BJ (cell line): ENCODE data around the gene CLRN3. TPM values are rescaled to one million over a fixed set of nuclear protein-coding genes. Genes with fewer than 3 reads are reported as not detected.

Source experiments
- CTCF ChIA-PET: fragments of 350-600 bp; formaldehyde crosslinking; extraction: SDS; loops from one replicate; lab custom pipeline; 2021; ENCODE audit warnings: antibody characterized with exemption, inconsistent platforms; lab: Yijun Ruan, JAX
- POLR2A ChIA-PET: fragments of 300-600 bp; sonication (Branson Sonifier 250); formaldehyde crosslinking; extraction: SDS; loops from one replicate; lab custom pipeline; 2021; ENCODE audit warnings: antibody characterized with exemption; lab: Charles Lee
- DNase-seq: peaks from one replicate; pipeline ENCODE4 v3.0.0-alpha.2; 2011; ENCODE audit warnings: low read depth
- H3K27me3 ChIP-seq: 2 replicates; pipeline ENCODE4 v1.6.0; 2011; ENCODE audit warnings: low read length; ENCODE audit not compliant: control insufficient read depth, insufficient read depth
- H3K36me3 ChIP-seq: 2 replicates; pipeline ENCODE4 v1.5.1; 2011; ENCODE audit warnings: low read length; ENCODE audit not compliant: control insufficient read depth, insufficient read depth
- H3K4me3 ChIP-seq: 2 replicates; pipeline ENCODE4 v1.5.1; 2011; ENCODE audit warnings: low read depth, mild to moderate bottlenecking, control low read depth, low read length
- CTCF ChIP-seq: IDR thresholded peaks from 2 replicates; pipeline ENCODE4 v1.5.1; 2011; ENCODE audit warnings: low read depth, mild to moderate bottlenecking, control low read depth, inconsistent platforms, low read length, moderate library complexity; ENCODE audit not compliant: insufficient read depth
- polyA minus RNA-seq: library from RNA; depleted of rRNA, polyadenylated mRNA; stranded (reverse); fragments of >200 nt; gene quantifications from 2 replicates; pipeline ENCODE4 v1.2.3, GENCODE V29; 2011; rRNA and poly(A)+ RNA removed
- polyA plus RNA-seq: library from polyadenylated mRNA; depleted of rRNA; stranded (reverse); fragments of >200 nt; gene quantifications from 2 replicates; pipeline ENCODE4 v1.2.3, GENCODE V29; 2011; rRNA removed

The CLRN3 gene
- polyA plus RNA-seq, result not detected in 2 replicates
- not detected in 2 replicates for polyA minus RNA-seq

- CTCF ChIA-PET, result no interaction called here
Measured at GRCh38 chr10:127892743-127893142, at the start of gene CLRN3. Gene CLRN3, minus strand, starts transcription at chr10:127892941. Its CDS starts 157 bp downstream, at chr10:127892784.

GRCh38 chr10:127940866-127941640, 48.3 kb upstream of the CLRN3 start:
- DNase-seq, result no peak
- TF ChIP-seq CTCF, result no peak
- H3K27me3 ChIP-seq, result no peaks in the 10 kb centered on the region
- no peak overlapping the region for H3K4me3 ChIP-seq
- no peaks in the 10 kb centered on the region for H3K36me3 ChIP-seq
- ChIA-PET CTCF (interaction anchor here (1.5 kb wide), 1 partner anchor 18 kb away, joined by 3 read pairs; no protein-coding TSS in a partner anchor), POLR2A (no interaction called here)

More at GRCh38 chr10:127892743-127893142, at the start of gene CLRN3:
- DNase-seq, result no peak
- POLR2A ChIA-PET, result no interaction called here
- H3K4me3 ChIP-seq, result no peak within 1 kb of the TSS
- H3K36me3 ChIP-seq, result no peaks in the 10 kb centered on the region
- peaks cover 3% of the 10 kb centered on the region; the same call in 1 of the 2 replicates for H3K27me3 ChIP-seq
- TF ChIP-seq CTCF, result no peak

GRCh38 chr10:127939786-127940330, 47.1 kb upstream of the CLRN3 start:
- TF ChIP-seq CTCF, result no peak
- no peaks in the 10 kb centered on the region for H3K36me3 ChIP-seq
- POLR2A ChIA-PET, result no interaction called here
- DNase-seq, result no peak
- no peaks in the 10 kb centered on the region for H3K27me3 ChIP-seq
- no peak overlapping the region for H3K4me3 ChIP-seq
- CTCF ChIA-PET, result no interaction called here

- CTCF ChIA-PET, result interaction anchor here (0.5 to 1.2 kb wide), 3 partner anchors 31 to 84 kb away, joined by 3 read pairs; partner anchors contain the start of gene PTPRE
- no peaks in the 10 kb centered on the region for H3K27me3 ChIP-seq
- DNase-seq, result no peak
- H3K36me3 ChIP-seq, result no peaks in the 10 kb centered on the region
- POLR2A ChIA-PET, result no interaction called here
- no peak for TF ChIP-seq CTCF
- H3K4me3 ChIP-seq, result no peak overlapping the region
Measured at GRCh38 chr10:127937915-127938463, 45.2 kb upstream of the CLRN3 start.

GRCh38 chr10:127937069-127937468, 44.3 kb upstream of the CLRN3 start:
- no peaks in the 10 kb centered on the region for H3K27me3 ChIP-seq
- TF ChIP-seq CTCF, result no peak
- CTCF ChIA-PET, result interaction anchor here (0.5 to 1.2 kb wide), 2 partner anchors 30 to 78 kb away, joined by 3 read pairs; partner anchors contain the start of gene PTPRE
- no peaks in the 10 kb centered on the region for H3K36me3 ChIP-seq
- no peak overlapping the region for H3K4me3 ChIP-seq
- no peak for DNase-seq
- POLR2A ChIA-PET, result no interaction called here
